Mesenchymal stem cell (in vitro differentiated cells and primary cell): ENCODE data around the gene KNL1. TPM values are rescaled to one million over a fixed set of nuclear protein-coding genes. Genes with fewer than 3 reads are reported as not detected.

ENCODE experiments used
- DNase-seq: peaks from one replicate; pipeline ENCODE4 v3.0.0-alpha.2; 2013
- H2AFZ ChIP-seq: one replicate; pipeline ENCODE4 v1.6.1; 2013; ENCODE audit warnings: low read depth, mild to moderate bottlenecking, control low read depth, inconsistent platforms, low read length, moderate library complexity
- H2AK5ac ChIP-seq: 2 replicates; pipeline ENCODE4 v1.6.1; 2013; ENCODE audit warnings: low read length, moderate library complexity, mild to moderate bottlenecking, inconsistent platforms; ENCODE audit not compliant: severe bottlenecking
- H2BK120ac ChIP-seq: one replicate; pipeline ENCODE4 v1.6.1; 2013; ENCODE audit warnings: low read depth, mild to moderate bottlenecking, inconsistent platforms, low read length, moderate library complexity
- H2BK12ac ChIP-seq, 2 experiments: one replicate each; pipeline ENCODE4 v1.6.1; 2013; ENCODE audit warnings: inconsistent platforms in 2 of 2, low read length in 2 of 2, mild to moderate bottlenecking in 2 of 2, moderate library complexity in 2 of 2, control low read depth in 1 of 2
- H2BK15ac ChIP-seq: one replicate; pipeline ENCODE4 v1.6.1; 2013; ENCODE audit warnings: mild to moderate bottlenecking, low read depth, inconsistent platforms; ENCODE audit not compliant: poor library complexity, severe bottlenecking
- H2BK5ac ChIP-seq: 2 replicates; pipeline ENCODE4 v1.6.1; 2013; ENCODE audit warnings: low read depth, mild to moderate bottlenecking, low read length, control low read depth, inconsistent platforms; ENCODE audit not compliant: poor library complexity, severe bottlenecking
- H3K14ac ChIP-seq, 2 experiments: one replicate each; pipeline ENCODE4 v1.6.1; 2013; ENCODE audit warnings: inconsistent platforms in 2 of 2, low read length in 2 of 2, control low read depth in 1 of 2, mild to moderate bottlenecking in 1 of 2, moderate library complexity in 1 of 2
- H3K18ac ChIP-seq, 2 experiments: one replicate each; pipeline ENCODE4 v1.6.1; 2013; ENCODE audit warnings: inconsistent platforms in 2 of 2, low read length in 2 of 2, control low read depth in 1 of 2, low read depth in 1 of 2, mild to moderate bottlenecking in 1 of 2
- H3K23ac ChIP-seq, 2 experiments: one replicate each; pipeline ENCODE4 v1.6.1; 2013; ENCODE audit warnings: inconsistent platforms in 2 of 2, low read length in 2 of 2, mild to moderate bottlenecking in 2 of 2, moderate library complexity in 2 of 2, control low read depth in 1 of 2
- H3K27ac ChIP-seq: 2 replicates; pipeline ENCODE4 v1.5.1; 2013; ENCODE audit warnings: mild to moderate bottlenecking, moderate library complexity, low read length, control low read depth, inconsistent platforms; ENCODE audit not compliant: poor library complexity, severe bottlenecking
- H3K27me3 ChIP-seq, 2 experiments: 2 replicates each; pipeline versions ENCODE4 v1.6.1 to v1.7.0; 2013; ENCODE audit warnings: low read length in 2 of 2, mild to moderate bottlenecking in 2 of 2, moderate library complexity in 2 of 2, control low read depth in 1 of 2, inconsistent platforms in 1 of 2; ENCODE audit not compliant: control insufficient read depth in 1 of 2, insufficient read depth in 1 of 2
- H3K36me3 ChIP-seq, 2 experiments: 2 replicates each; pipeline versions ENCODE4 v1.6.1 to v1.7.0; 2013; ENCODE audit warnings: low read length in 2 of 2, control low read depth in 1 of 2, inconsistent platforms in 1 of 2, low read depth in 1 of 2, mild to moderate bottlenecking in 1 of 2; ENCODE audit not compliant: insufficient read depth in 2 of 2, control insufficient read depth in 1 of 2
- H3K4ac ChIP-seq, 2 experiments: one replicate each; pipeline ENCODE4 v1.6.1; 2013; ENCODE audit warnings: inconsistent platforms in 2 of 2, low read length in 2 of 2, mild to moderate bottlenecking in 2 of 2, moderate library complexity in 2 of 2, control low read depth in 1 of 2, low read depth in 1 of 2
- H3K4me1 ChIP-seq: 2 replicates; pipeline ENCODE4 v1.6.1; 2013; ENCODE audit warnings: low read depth, low read length, control low read depth; ENCODE audit not compliant: control insufficient read depth, insufficient read depth
- H3K4me2 ChIP-seq: 2 replicates; pipeline ENCODE4 v1.6.1; 2013; ENCODE audit warnings: low read length, mild to moderate bottlenecking, inconsistent platforms; ENCODE audit not compliant: poor library complexity, severe bottlenecking
- H3K4me3 ChIP-seq, 2 experiments: 2 replicates each; pipeline versions ENCODE4 v1.5.1 to v1.7.0; 2013; ENCODE audit warnings: low read length in 2 of 2, mild to moderate bottlenecking in 2 of 2, control low read depth in 1 of 2, low read depth in 1 of 2; ENCODE audit not compliant: insufficient read depth in 1 of 2
- H3K79me1 ChIP-seq: replicated peaks from 2 replicates; pipeline ENCODE4 v1.6.1; 2013; ENCODE audit warnings: mild to moderate bottlenecking, control low read depth, low read length, inconsistent platforms; ENCODE audit not compliant: poor library complexity, severe bottlenecking
- H3K9ac ChIP-seq: 2 replicates; pipeline ENCODE4 v1.7.0; 2013; ENCODE audit warnings: mild to moderate bottlenecking, low read length, moderate library complexity
- H3K9me3 ChIP-seq: 2 replicates; pipeline ENCODE4 v1.7.0; 2013; ENCODE audit warnings: mild to moderate bottlenecking, low read length; ENCODE audit not compliant: control insufficient read depth
- H4K8ac ChIP-seq: one replicate; pipeline ENCODE4 v1.6.1; 2013; ENCODE audit warnings: inconsistent platforms, mild to moderate bottlenecking, low read length, moderate library complexity
- H4K91ac ChIP-seq: one replicate; pipeline ENCODE4 v1.6.1; 2013; ENCODE audit warnings: mild to moderate bottlenecking, low read length, inconsistent platforms
- WGBS: methylation state at CpG from one replicate; pipeline ENCODE4 v1.1.7; 2013; ENCODE audit warnings: mixed read lengths; 5-methylcytosine and 5-hydroxymethylcytosine counted together
- polyA plus RNA-seq, 2 experiments: library from polyadenylated mRNA; stranded (reverse); fragments of 200-250 nt; gene quantifications; one replicate each; pipeline ENCODE4 v1.2.3, GENCODE V29; 2013

Gene KNL1, protein sequence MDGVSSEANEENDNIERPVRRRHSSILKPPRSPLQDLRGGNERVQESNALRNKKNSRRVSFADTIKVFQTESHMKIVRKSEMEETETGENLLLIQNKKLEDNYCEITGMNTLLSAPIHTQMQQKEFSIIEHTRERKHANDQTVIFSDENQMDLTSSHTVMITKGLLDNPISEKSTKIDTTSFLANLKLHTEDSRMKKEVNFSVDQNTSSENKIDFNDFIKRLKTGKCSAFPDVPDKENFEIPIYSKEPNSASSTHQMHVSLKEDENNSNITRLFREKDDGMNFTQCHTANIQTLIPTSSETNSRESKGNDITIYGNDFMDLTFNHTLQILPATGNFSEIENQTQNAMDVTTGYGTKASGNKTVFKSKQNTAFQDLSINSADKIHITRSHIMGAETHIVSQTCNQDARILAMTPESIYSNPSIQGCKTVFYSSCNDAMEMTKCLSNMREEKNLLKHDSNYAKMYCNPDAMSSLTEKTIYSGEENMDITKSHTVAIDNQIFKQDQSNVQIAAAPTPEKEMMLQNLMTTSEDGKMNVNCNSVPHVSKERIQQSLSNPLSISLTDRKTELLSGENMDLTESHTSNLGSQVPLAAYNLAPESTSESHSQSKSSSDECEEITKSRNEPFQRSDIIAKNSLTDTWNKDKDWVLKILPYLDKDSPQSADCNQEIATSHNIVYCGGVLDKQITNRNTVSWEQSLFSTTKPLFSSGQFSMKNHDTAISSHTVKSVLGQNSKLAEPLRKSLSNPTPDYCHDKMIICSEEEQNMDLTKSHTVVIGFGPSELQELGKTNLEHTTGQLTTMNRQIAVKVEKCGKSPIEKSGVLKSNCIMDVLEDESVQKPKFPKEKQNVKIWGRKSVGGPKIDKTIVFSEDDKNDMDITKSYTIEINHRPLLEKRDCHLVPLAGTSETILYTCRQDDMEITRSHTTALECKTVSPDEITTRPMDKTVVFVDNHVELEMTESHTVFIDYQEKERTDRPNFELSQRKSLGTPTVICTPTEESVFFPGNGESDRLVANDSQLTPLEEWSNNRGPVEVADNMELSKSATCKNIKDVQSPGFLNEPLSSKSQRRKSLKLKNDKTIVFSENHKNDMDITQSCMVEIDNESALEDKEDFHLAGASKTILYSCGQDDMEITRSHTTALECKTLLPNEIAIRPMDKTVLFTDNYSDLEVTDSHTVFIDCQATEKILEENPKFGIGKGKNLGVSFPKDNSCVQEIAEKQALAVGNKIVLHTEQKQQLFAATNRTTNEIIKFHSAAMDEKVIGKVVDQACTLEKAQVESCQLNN (N-terminal part only)
- polyA plus RNA-seq (2013, experiment 1 of 2), result 2.0 TPM
- polyA plus RNA-seq (2013, experiment 2 of 2), result 1.6 TPM

DNA sequence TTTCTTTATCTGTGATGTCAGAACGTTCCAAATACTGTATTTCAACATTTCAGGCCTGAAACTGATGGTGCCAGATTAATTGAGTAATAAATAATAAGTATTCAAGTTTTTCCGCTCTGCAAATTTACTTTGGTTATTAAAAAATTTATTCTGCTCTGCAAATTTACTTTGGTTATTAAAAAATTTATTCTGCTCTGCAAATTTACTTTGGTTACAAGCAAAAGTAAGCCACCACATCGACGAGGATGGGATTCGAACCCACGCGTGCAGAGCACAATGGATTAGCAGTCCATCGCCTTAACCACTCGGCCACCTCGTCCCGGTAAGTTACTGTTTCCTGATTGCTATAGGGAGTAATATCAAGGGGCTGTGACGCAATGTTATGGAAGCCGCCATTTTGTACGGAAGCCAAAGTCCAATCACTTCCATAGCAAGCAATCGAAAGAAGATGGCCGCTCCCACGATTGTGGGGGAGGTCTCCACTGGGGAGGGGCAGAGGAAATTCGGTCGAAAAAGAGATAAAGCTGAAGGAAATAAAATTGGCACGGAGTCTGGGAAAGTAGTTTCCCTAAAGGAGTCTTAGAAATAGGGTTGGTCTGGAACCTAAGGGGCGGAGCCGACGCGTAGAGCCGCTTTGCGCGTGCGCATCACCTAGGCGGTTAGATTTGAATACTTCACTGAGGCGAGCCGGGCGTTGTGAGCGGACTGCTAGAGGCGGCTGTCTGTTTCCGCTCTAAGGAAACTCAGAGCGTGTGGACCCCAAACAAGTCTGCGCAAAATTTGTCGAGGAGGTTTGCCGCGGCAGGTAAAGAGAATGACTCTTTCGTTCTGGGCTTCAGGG lies at the start of gene KNL1:
Gene KNL1 (plus strand): TSS at position 662 of the 841 bp plus-strand sequence. CDS start 8,683 bp downstream, outside the sequence.
- H2BK12ac ChIP-seq, result no peak within 1 kb of the TSS
- peak within 1 kb of the TSS in 1 of 2 experiments; percentile 47 for H3K4ac ChIP-seq
- H3K18ac ChIP-seq, result peak within 1 kb of the TSS; percentile 62 to 91
- peak within 1 kb of the TSS; percentile 99 for H3K27ac ChIP-seq
- no peak within 1 kb of the TSS for H2BK15ac ChIP-seq
- no peaks in the 10 kb centered on the region for H3K36me3 ChIP-seq
- no peak within 1 kb of the TSS for H3K14ac ChIP-seq
- H2AK5ac ChIP-seq, result no peak within 1 kb of the TSS
- peaks cover 2% of the 10 kb centered on the region for H3K4me1 ChIP-seq
- peaks cover 11% of the 10 kb centered on the region for H3K79me1 ChIP-seq
- peak within 1 kb of the TSS; percentile 97 for H2AFZ ChIP-seq
- H3K23ac ChIP-seq, result no peak within 1 kb of the TSS
- H4K91ac ChIP-seq, result peak within 1 kb of the TSS; percentile 71
- H2BK120ac ChIP-seq, result peak within 1 kb of the TSS; percentile 57
- no peaks in the 10 kb centered on the region for H3K9me3 ChIP-seq
- no peak within 1 kb of the TSS for H4K8ac ChIP-seq
- H3K4me2 ChIP-seq, result peak within 1 kb of the TSS; percentile 94
- H3K27me3 ChIP-seq, result no peaks in the 10 kb centered on the region
- H2BK5ac ChIP-seq, result peak within 1 kb of the TSS; percentile 95
- H3K9ac ChIP-seq, result peak within 1 kb of the TSS; percentile 99
- H3K4me3 ChIP-seq, result peak within 1 kb of the TSS; percentile 91 to 97
- peak; percentile 96 for DNase-seq
- WGBS, result under 1% methylated on average over 39 of the region's 41 CpGs

DNA sequence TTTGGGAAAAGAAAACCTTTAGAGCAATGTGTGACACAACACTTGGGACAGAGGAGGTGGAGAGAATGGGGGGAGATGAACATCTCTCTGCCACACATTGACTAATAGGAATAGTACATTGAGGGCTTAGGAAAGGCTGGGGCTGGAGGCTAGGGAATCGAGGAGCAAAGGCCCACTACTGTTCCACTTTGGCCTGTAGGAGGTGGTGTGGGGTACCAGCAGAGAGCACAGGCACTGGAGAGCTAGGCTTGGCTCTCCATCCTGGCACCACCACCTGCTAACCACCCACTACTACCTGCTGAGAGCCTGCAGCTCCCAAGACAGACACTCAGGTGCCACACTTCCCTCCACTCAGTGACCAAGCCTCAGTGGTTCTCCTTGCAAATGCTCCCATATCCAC lies 48.6 kb upstream of the KNL1 start:
- no peaks in the 10 kb centered on the region for H3K9me3 ChIP-seq
- no peaks in the 10 kb centered on the region for H3K4me1 ChIP-seq
- no peak overlapping the region for H3K14ac ChIP-seq
- DNase-seq, result no peak
- H3K36me3 ChIP-seq, result peaks cover 13 to 24% of the 10 kb centered on the region in 2 experiments
- H3K9ac ChIP-seq, result no peak overlapping the region
- no peak overlapping the region for H2AFZ ChIP-seq
- no peak overlapping the region for H2AK5ac ChIP-seq
- H3K18ac ChIP-seq, result no peak overlapping the region
- H3K4me3 ChIP-seq, result no peak overlapping the region
- no peak overlapping the region for H3K4ac ChIP-seq
- H3K23ac ChIP-seq, result no peak overlapping the region
- H3K4me2 ChIP-seq, result no peak overlapping the region
- H2BK15ac ChIP-seq, result no peak overlapping the region
- no peak overlapping the region for H4K8ac ChIP-seq
- H2BK12ac ChIP-seq, result no peak overlapping the region
- H3K79me1 ChIP-seq, result peaks cover 4% of the 10 kb centered on the region
- no peak overlapping the region for H3K27ac ChIP-seq
- H3K27me3 ChIP-seq, result no peaks in the 10 kb centered on the region
- no peak overlapping the region for H2BK120ac ChIP-seq
- no CpG with 5 or more reads among the region's 1 CpG for WGBS
- no peak overlapping the region for H2BK5ac ChIP-seq
- H4K91ac ChIP-seq, result no peak overlapping the region

DNA sequence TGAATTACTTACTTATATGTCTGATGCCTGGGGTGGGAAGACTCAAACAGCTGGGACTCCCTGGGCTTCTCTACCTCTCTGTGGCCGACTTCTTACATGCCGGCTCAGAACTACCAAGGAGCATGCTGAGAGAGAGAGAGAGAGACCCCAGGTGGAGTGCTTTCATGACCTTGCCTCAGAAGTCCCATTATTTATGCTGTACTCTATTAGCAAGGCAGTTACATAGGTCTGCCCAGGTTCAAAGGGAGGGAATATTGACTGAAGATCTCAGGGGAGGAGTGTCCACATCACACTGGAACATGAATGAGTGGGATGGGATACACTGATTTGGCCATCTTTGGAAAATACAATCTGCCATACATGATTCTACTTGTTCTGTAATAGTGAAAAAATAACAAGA lies 45.4 kb upstream of the KNL1 start:
- no peak overlapping the region for H2BK5ac ChIP-seq
- no peak overlapping the region for H2BK120ac ChIP-seq
- H3K23ac ChIP-seq, result no peak overlapping the region
- peaks cover 2% of the 10 kb centered on the region for H3K79me1 ChIP-seq
- DNase-seq, result no peak
- 94% methylated on average over 2 of the region's 2 CpGs for WGBS
- no peak overlapping the region for H3K18ac ChIP-seq
- H3K4me2 ChIP-seq, result no peak overlapping the region
- H4K8ac ChIP-seq, result no peak overlapping the region
- H3K9me3 ChIP-seq, result no peaks in the 10 kb centered on the region
- H3K36me3 ChIP-seq, result peaks cover 23 to 36% of the 10 kb centered on the region in 2 experiments
- H4K91ac ChIP-seq, result no peak overlapping the region
- no peak overlapping the region for H3K4me3 ChIP-seq
- no peaks in the 10 kb centered on the region for H3K4me1 ChIP-seq
- H2BK12ac ChIP-seq, result no peak overlapping the region
- H2AK5ac ChIP-seq, result no peak overlapping the region
- no peak overlapping the region for H2BK15ac ChIP-seq
- no peak overlapping the region for H3K9ac ChIP-seq
- no peaks in the 10 kb centered on the region for H3K27me3 ChIP-seq
- H2AFZ ChIP-seq, result no peak overlapping the region
- no peak overlapping the region for H3K27ac ChIP-seq
- H3K4ac ChIP-seq, result no peak overlapping the region
- no peak overlapping the region for H3K14ac ChIP-seq
